ENCODE results near the gene EXD3. TPM values are rescaled to one million over a fixed set of nuclear protein-coding genes. Genes with fewer than 3 reads are reported as not detected.
A peak's percentile ranks its signal among the peaks of the same experiment; 100 is the strongest.

Gene EXD3
- total and polyA plus RNA-seq, 2 of the 13 experiments (the other 11 are each of a cell fraction or from before 2014, with no cell fraction given) = 2.7 to 4.8 TPM

- TF ChIP-seq DMTF1 (CRISPR knock-in tag; IDR thresholded peaks at IDR 0.05) = no peak
- TF ChIP-seq ERF (CRISPR knock-in tag; IDR thresholded peaks at IDR 0.05) = peak; percentile 96
- no peak for TF ChIP-seq ZNF207 (IDR thresholded peaks at IDR 0.05; ENCODE audit: borderline replicate concordance)
- TF ChIP-seq SMARCE1 (IDR thresholded peaks at IDR 0.05; ENCODE audit: borderline replicate concordance) = no peak
- no peak for TF ChIP-seq JARID2 (CRISPR knock-in tag; IDR thresholded peaks at IDR 0.05; ENCODE audit: insufficient replicate concordance)
- no peak for TF ChIP-seq ZNF530 (CRISPR knock-in tag; IDR thresholded peaks at IDR 0.05; ENCODE audit: low read depth)
- TF ChIP-seq ZNF34 (CRISPR knock-in tag; IDR thresholded peaks at IDR 0.05; ENCODE audit: borderline replicate concordance) = no peak
- TF ChIP-seq RBAK (CRISPR knock-in tag; IDR thresholded peaks at IDR 0.05) = 0 out of 2 replicates have a peak, but pooled peaks have one; percentile 37
- peak; percentile 36; the same call in 1 of the 2 replicates for TF ChIP-seq PRDM10 (CRISPR knock-in tag; IDR thresholded peaks at IDR 0.05; ENCODE audit: low read depth)
- peak; percentile 88; the same call in 1 of the 2 replicates for TF ChIP-seq SAFB2 (CRISPR knock-in tag; IDR thresholded peaks at IDR 0.05; ENCODE audit: borderline replicate concordance, low read depth)
- TF ChIP-seq ZBTB42 (CRISPR knock-in tag; IDR thresholded peaks at IDR 0.05) = peak; percentile 94; the same call in 1 of the 2 replicates
- peak; percentile 74; the same call in 1 of the 2 replicates for TF ChIP-seq ZNF547 (CRISPR knock-in tag; IDR thresholded peaks at IDR 0.05)
- peak; percentile 85 for TF ChIP-seq GFI1 (CRISPR knock-in tag; IDR thresholded peaks at IDR 0.05; ENCODE audit: borderline replicate concordance)
- peak; percentile 93 for TF ChIP-seq PAXIP1 (CRISPR knock-in tag; conservative IDR thresholded peaks at IDR 0.05)
- peak; percentile 95 for TF ChIP-seq ZIK1 (CRISPR knock-in tag; IDR thresholded peaks at IDR 0.05; ENCODE audit: borderline replicate concordance, low read depth)
- TF ChIP-seq AGO2 (optimal IDR thresholded peaks at IDR 0.05; ENCODE audit: low read depth, low read length) = peak; percentile 76
- TF ChIP-seq HNF1B (CRISPR knock-in tag; IDR thresholded peaks at IDR 0.05) = peak; percentile 92
Measured at GRCh38 chr9:137454597-137455358, 31.8 kb upstream of the EXD3 start (continued).
